Loucy (cell line): ENCODE data around the gene OR5B2.

Experiments
- CTCF ChIP-seq: fragments of 200-600 bp; sonication (generic); conservative IDR thresholded peaks from 2 replicates; pipeline ENCODE4 v1.5.1; 2014; ENCODE audit warnings: mild to moderate bottlenecking, antibody characterized with exemption, low read length
- EZH2phosphoT487 ChIP-seq: fragments of 200-600 bp; IDR thresholded peaks from 2 replicates; pipeline ENCODE4 v1.6.1; 2018; ENCODE audit warnings: antibody characterized with exemption, mild to moderate bottlenecking, moderate library complexity, borderline replicate concordance

GRCh38 chr11:58406774-58407173, 21.1 kb downstream of the OR5B2 start, which contains the start of gene OR5B3:
- TF ChIP-seq CTCF (no peak), EZH2phosphoT487 (no peak)
